A549 (cell line): Measurements from ENCODE around the gene ADAMTS2. TPM values are rescaled to one million over a fixed set of nuclear protein-coding genes. Genes with fewer than 3 reads are reported as not detected.

Experiments
- ATAC-seq, 2 experiments: fragments of 200-7000 bp in 1 of 2; fragments of >200 bp in 1 of 2; cut with Nextera tagmentation in 1 of 2; cut with Tn5 transposase in 1 of 2; 3 replicates each; pipeline versions ENCODE4 v1.8.0 to v1.9.1; 2018 to 2020; ENCODE audit warnings: mild to moderate bottlenecking in 1 of 2, moderate library complexity in 1 of 2
- CTCF ChIA-PET: fragments of 300-600 bp; sonication (Branson Sonifier 250); formaldehyde crosslinking; extraction: SDS; loops from one replicate; lab custom pipeline; 2021; ENCODE audit warnings: antibody characterized with exemption, inconsistent platforms; lab: Yijun Ruan, JAX
- POLR2A ChIA-PET: fragments of 350-600 bp; formaldehyde crosslinking; extraction: SDS; loops from one replicate; lab custom pipeline; 2021; ENCODE audit warnings: antibody characterized with exemption, inconsistent platforms; lab: Yijun Ruan, JAX
- DNase-seq, 2 experiments: peaks; one replicate each; pipeline versions ENCODE4 v3.0.0 to v3.0.0-alpha.2; 2011 to 2016; ENCODE audit warnings: low read depth in 1 of 2, low spot score in 1 of 2
- FAIRE-seq: peaks from 2 replicates; lab custom pipeline; 2011; peaks lifted over from hg19 to GRCh38; lab: Jason Lieb, UNC
- H3K27ac ChIP-seq, 2 experiments: fragments of >200 bp; sonication (Bioruptor Twin); formaldehyde crosslinking; 3 replicates each; pipeline ENCODE4 v1.5.1; 2016 to 2017
- H3K4me1 ChIP-seq: fragments of >200 bp; sonication (Bioruptor Twin); formaldehyde crosslinking; 3 replicates; pipeline ENCODE4 v1.6.1; 2016
- H3K4me2 ChIP-seq: fragments of >200 bp; sonication (Bioruptor Twin); formaldehyde crosslinking; 3 replicates; pipeline ENCODE4 v1.6.1; 2016
- H3K4me3 ChIP-seq: fragments of >200 bp; sonication (Bioruptor Twin); formaldehyde crosslinking; 3 replicates; pipeline ENCODE4 v1.5.1; 2016
- H3K9me3 ChIP-seq: fragments of >200 bp; sonication (Bioruptor Twin); formaldehyde crosslinking; 3 replicates; pipeline ENCODE4 v1.6.1; 2016
- BHLHE40 ChIP-seq: IDR thresholded peaks from 2 replicates; pipeline ENCODE4 v1.6.1; 2012; ENCODE audit warnings: low read depth, low read length, inconsistent platforms
- CBX2 ChIP-seq: fragments of 200-600 bp; sonication (generic); IDR thresholded peaks from 2 replicates; pipeline ENCODE4 v1.6.1; 2016; ENCODE audit warnings: low read depth, mild to moderate bottlenecking, borderline replicate concordance
- CHD2 ChIP-seq: fragments of 150-350 bp; IDR thresholded peaks from 2 replicates; pipeline ENCODE4 v1.6.1; 2014; ENCODE audit warnings: low read length; ENCODE audit not compliant: partially characterized antibody
- CHD4 ChIP-seq: fragments of 200-600 bp; sonication (generic); IDR thresholded peaks from 2 replicates; pipeline ENCODE4 v1.6.1; 2016; ENCODE audit warnings: antibody characterized with exemption, mild to moderate bottlenecking, borderline replicate concordance
- FOSB ChIP-seq: fragments of 250-450 bp; sonication (Bioruptor Pico); IDR thresholded peaks from 2 replicates; pipeline ENCODE4 v1.5.0; 2020; ENCODE audit warnings: mild to moderate bottlenecking, moderate library complexity
- FOSL2 ChIP-seq, 2 experiments: fragments of 450-650 bp in 1 of 2; fragments of >200 bp in 1 of 2; sonication (Bioruptor Twin) in 1 of 2; formaldehyde crosslinking; IDR thresholded peaks; 2 replicates each; pipeline versions ENCODE4 v1.5.0 to v1.6.1; 2016 to 2020; ENCODE audit warnings: mild to moderate bottlenecking in 1 of 2, moderate library complexity in 1 of 2
- FOXS1 ChIP-seq: fragments of 250-450 bp; sonication (Bioruptor Pico); IDR thresholded peaks from 2 replicates; pipeline ENCODE4 v1.5.0; 2020; ENCODE audit warnings: mild to moderate bottlenecking, moderate library complexity
- HDAC2 ChIP-seq: fragments of 200-600 bp; sonication (generic); IDR thresholded peaks from 2 replicates; pipeline ENCODE4 v1.6.1; 2016
- HOXA7 ChIP-seq: fragments of 250-450 bp; sonication (Bioruptor Pico); IDR thresholded peaks from 2 replicates; pipeline ENCODE4 v1.5.0; 2020; ENCODE audit warnings: mild to moderate bottlenecking, moderate library complexity
- HOXB13 ChIP-seq: fragments of 250-450 bp; sonication (Bioruptor Pico); IDR thresholded peaks from 2 replicates; pipeline ENCODE4 v1.5.0; 2020; ENCODE audit warnings: low read depth, mild to moderate bottlenecking, moderate library complexity
- HOXB5 ChIP-seq: fragments of 250-450 bp; sonication (Bioruptor Pico); IDR thresholded peaks from 2 replicates; pipeline ENCODE4 v1.5.0; 2020; ENCODE audit warnings: mild to moderate bottlenecking, moderate library complexity
- KDM1A ChIP-seq: fragments of 200-600 bp; sonication (generic); IDR thresholded peaks from 2 replicates; pipeline ENCODE4 v1.6.1; 2016; ENCODE audit warnings: low read depth, mild to moderate bottlenecking
- MAZ ChIP-seq: fragments of 150-350 bp; IDR thresholded peaks from 2 replicates; pipeline ENCODE4 v1.6.1; 2014; ENCODE audit warnings: antibody characterized with exemption, low read depth, low read length, borderline replicate concordance
- MYC ChIP-seq: IDR thresholded peaks from 2 replicates; pipeline ENCODE4 v1.6.1; 2012; ENCODE audit warnings: mild to moderate bottlenecking, inconsistent platforms, low read length, improper control_type of control experiment, borderline replicate concordance
- NFE2L2 ChIP-seq: fragments of 150-350 bp; conservative IDR thresholded peaks from 2 replicates; pipeline ENCODE4 v1.6.1; 2014; ENCODE audit warnings: low read length
- NR3C1 ChIP-seq: fragments of >200 bp; sonication (Bioruptor Twin); formaldehyde crosslinking; IDR thresholded peaks from 3 replicates; pipeline ENCODE4 v1.6.1; 2017
- PHF8 ChIP-seq: fragments of 200-600 bp; sonication (generic); IDR thresholded peaks from 2 replicates; pipeline ENCODE4 v1.6.1; 2016; ENCODE audit warnings: low read depth, mild to moderate bottlenecking, antibody characterized with exemption, moderate library complexity, borderline replicate concordance
- POLR2A ChIP-seq: IDR thresholded peaks from 2 replicates; pipeline ENCODE4 v1.6.1; 2012; ENCODE audit warnings: mild to moderate bottlenecking, low read length
- RARB ChIP-seq: fragments of 250-450 bp; sonication (Bioruptor Pico); IDR thresholded peaks from 2 replicates; pipeline ENCODE4 v1.8.0; 2021; ENCODE audit warnings: mild to moderate bottlenecking, moderate library complexity
- RFX5 ChIP-seq: fragments of 450-650 bp; IDR thresholded peaks from 2 replicates; pipeline ENCODE4 v1.7.1; 2014; ENCODE audit warnings: antibody characterized with exemption, mild to moderate bottlenecking, moderate library complexity
- SMC3 ChIP-seq: fragments of >200 bp; sonication (Bioruptor Twin); formaldehyde crosslinking; IDR thresholded peaks from 3 replicates; pipeline ENCODE4 v1.6.1; 2018; ENCODE audit warnings: inconsistent platforms
- TFCP2L1 ChIP-seq: fragments of 250-450 bp; sonication (Bioruptor Pico); IDR thresholded peaks from 2 replicates; pipeline ENCODE4 v1.5.0; 2021; ENCODE audit warnings: mild to moderate bottlenecking
- ZC3H11A ChIP-seq: fragments of 450-650 bp; IDR thresholded peaks from 2 replicates; pipeline ENCODE4 v1.6.1; 2014; ENCODE audit warnings: antibody characterized with exemption, mild to moderate bottlenecking
- WGBS: methylation state at CpG from one replicate; pipeline ENCODE4 v1.1.6; 2017; ENCODE audit errors: missing lambda C conversion rate; 5-methylcytosine and 5-hydroxymethylcytosine counted together
- polyA plus RNA-seq, 4 experiments: library from polyadenylated mRNA; depleted of rRNA in 3 of 4; stranded (reverse); fragments of >200 nt; fragmentation: RNase III in 1 of 4; extraction: RNeasy Plus Mini Kit Qiagen cat#74134 plus additional on column Dnase treatment in 1 of 4; gene quantifications; 2 replicates in 3 of 4; 3 replicates in 1 of 4; pipeline ENCODE4 v1.2.3, GENCODE V29; 2011 to 2017
- TF ChIP-seq, protein P1 (sequence below): IDR thresholded peaks from 2 replicates; pipeline ENCODE4 v1.6.1; 2012
- TF ChIP-seq, protein P2 (sequence below): fragments of >200 bp; sonication (Bioruptor Twin); formaldehyde crosslinking; IDR thresholded peaks from 3 replicates; pipeline ENCODE4 v1.6.1; 2016

Gene ADAMTS2
- polyA plus RNA-seq, 2 of the 4 experiments (the other 2 are of a cell fraction), result not detected

DNA sequence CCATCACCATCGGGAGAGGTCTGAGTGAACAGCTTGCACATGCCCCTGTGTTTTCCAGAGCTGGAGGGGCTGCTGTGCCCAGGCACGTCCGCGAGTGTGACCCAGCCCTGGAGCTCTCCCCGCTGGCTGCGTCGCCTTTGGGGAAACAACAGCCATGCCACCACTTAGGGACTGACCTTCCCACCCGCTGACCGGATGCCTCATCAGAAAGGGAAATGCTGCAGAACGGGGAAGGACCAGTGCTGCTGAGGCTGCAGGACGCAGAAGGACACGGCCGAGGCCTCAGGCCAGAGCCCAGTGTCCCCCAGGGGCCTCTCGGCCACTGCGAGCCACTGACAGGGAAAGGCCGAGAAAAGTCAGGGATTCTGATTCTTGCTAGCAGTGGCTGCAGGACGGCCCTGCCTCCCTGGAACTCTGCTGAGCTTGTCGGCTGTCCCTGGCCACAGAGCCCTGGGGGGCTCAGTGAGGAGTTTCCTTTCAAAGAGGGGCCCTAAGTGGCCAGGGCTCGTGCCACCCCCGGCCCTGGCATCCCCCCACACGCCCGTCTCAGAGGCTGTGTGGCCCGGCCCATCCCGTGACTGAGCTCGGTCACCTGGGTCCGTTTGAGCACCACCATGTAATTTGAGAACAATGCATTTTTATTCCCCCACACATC lies 154.3 kb downstream of the ADAMTS2 start:
- Histone ChIP-seq H3K4me3 (no peak overlapping the region), H3K4me1 (no peaks in the 10 kb centered on the region), H3K27ac (no peak overlapping the region), H3K9me3 (peaks cover 26% of the 10 kb centered on the region; the same call in 2 of the 3 replicates), H3K4me2 (no peak overlapping the region)
- 36% methylated on average over 14 of the region's 26 CpGs for WGBS
- FAIRE-seq, result no peak
- CTCF ChIA-PET, result no interaction called here
- no peak for ATAC-seq
- POLR2A ChIA-PET, result no interaction called here
- DNase-seq, result no peak
- TF ChIP-seq TFCP2L1 (CRISPR knock-in tag) (no peak), RARB (no peak), SMC3 (no peak), HDAC2 (no peak), POLR2A (no peak), FOXS1 (no peak), PHF8 (no peak), BHLHE40 (no peak), MAZ (no peak), KDM1A (no peak), RFX5 (no peak), NFE2L2 (no peak)
- TF ChIP-seq, protein P1, sequence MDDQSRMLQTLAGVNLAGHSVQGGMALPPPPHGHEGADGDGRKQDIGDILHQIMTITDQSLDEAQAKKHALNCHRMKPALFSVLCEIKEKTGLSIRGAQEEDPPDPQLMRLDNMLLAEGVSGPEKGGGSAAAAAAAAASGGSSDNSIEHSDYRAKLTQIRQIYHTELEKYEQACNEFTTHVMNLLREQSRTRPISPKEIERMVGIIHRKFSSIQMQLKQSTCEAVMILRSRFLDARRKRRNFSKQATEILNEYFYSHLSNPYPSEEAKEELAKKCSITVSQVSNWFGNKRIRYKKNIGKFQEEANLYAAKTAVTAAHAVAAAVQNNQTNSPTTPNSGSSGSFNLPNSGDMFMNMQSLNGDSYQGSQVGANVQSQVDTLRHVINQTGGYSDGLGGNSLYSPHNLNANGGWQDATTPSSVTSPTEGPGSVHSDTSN, result no peak
- TF ChIP-seq, protein P2, sequence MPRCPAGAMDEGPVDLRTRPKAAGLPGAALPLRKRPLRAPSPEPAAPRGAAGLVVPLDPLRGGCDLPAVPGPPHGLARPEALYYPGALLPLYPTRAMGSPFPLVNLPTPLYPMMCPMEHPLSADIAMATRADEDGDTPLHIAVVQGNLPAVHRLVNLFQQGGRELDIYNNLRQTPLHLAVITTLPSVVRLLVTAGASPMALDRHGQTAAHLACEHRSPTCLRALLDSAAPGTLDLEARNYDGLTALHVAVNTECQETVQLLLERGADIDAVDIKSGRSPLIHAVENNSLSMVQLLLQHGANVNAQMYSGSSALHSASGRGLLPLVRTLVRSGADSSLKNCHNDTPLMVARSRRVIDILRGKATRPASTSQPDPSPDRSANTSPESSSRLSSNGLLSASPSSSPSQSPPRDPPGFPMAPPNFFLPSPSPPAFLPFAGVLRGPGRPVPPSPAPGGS, result no peak

DNA sequence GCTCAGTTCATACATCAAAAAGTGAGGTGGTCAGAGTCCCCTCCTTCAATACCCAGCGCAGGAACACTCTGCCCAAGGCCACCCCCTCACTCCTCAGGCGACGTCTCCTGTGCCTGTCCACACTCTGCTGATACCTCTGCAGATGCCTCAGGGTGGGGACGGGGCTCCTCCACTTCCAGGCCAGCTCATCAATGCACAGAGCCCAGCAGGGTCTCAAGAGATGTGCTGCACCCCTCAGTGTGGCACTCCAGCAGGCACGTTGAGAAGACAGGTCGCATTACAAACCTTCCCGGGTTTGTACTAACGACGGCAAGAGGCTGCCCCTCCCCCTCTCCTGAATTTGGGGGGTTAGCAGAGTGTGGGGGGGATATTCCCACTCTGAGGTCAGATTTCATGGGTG lies 156.6 kb downstream of the ADAMTS2 start:
- 44% methylated on average over 8 of the region's 9 CpGs for WGBS
- no peak overlapping the region for H3K27ac ChIP-seq
- CTCF ChIA-PET, result interaction anchor here (0.6 kb wide), 1 partner anchor 110 kb away, joined by 3 read pairs; no protein-coding TSS in a partner anchor

More for the DNA sequence above, 156.6 kb downstream of the ADAMTS2 start:
- DNase-seq (no peak), ATAC-seq (no peak), FAIRE-seq (no peak)
- Histone ChIP-seq H3K4me3 (no peak overlapping the region), H3K4me1 (no peaks in the 10 kb centered on the region), H3K9me3 (peaks cover 24% of the 10 kb centered on the region; the same call in 2 of the 3 replicates)
- POLR2A ChIA-PET, result no interaction called here
- TF ChIP-seq SMC3 (no peak), KDM1A (no peak), PHF8 (no peak), FOSL2 (IDR thresholded peaks at IDR 0.05) (no peak), FOSL2 (CRISPR knock-in tag; IDR thresholded peaks at IDR 0.05) (no peak), NR3C1 (no peak), HOXB5 (CRISPR knock-in tag) (no peak), FOSB (no peak), CHD4 (no peak), MYC (no peak), TFCP2L1 (CRISPR knock-in tag) (no peak), HOXB13 (CRISPR knock-in tag) (no peak), RFX5 (no peak), ZC3H11A (no peak), CBX2 (no peak), CHD2 (no peak), HDAC2 (no peak), HOXA7 (CRISPR knock-in tag) (no peak)
- TF ChIP-seq, protein P1, result no peak
- TF ChIP-seq, protein P2, result no peak
- TF ChIP-seq, all 56 proteins: peak for 0
- no peak overlapping the region for H3K4me2 ChIP-seq
